SIG-M5 treated with dmso at 0.1 percent for 504 hours (cell line): ENCODE results near the gene KDM4C.
"Not testable (repeated sequence)": the region's sequence is repeated elsewhere in the genome, so short reads cannot be mapped to it uniquely, and the experiment has no call there.

Source experiments
- DNase-seq: peaks from one replicate; lab custom pipeline; 2025; ENCODE audit not compliant: unreplicated experiment; lab: John Stamatoyannopoulos, UW

Gene KDM4C

GRCh38 chr9:6764011-6764410 lies 6.2 kb downstream of the KDM4C start:
- DNase-seq: no peak

- DNase-seq: no peak
Measured at GRCh38 chr9:6764523-6764922, 6.8 kb downstream of the KDM4C start.

- DNase-seq: no peak
Measured at GRCh38 chr9:6764950-6765349, 7.2 kb downstream of the KDM4C start.

GRCh38 chr9:6765396-6765795 lies 7.6 kb downstream of the KDM4C start:
- DNase-seq: no peak

GRCh38 chr9:6766606-6767005 lies 8.8 kb downstream of the KDM4C start:
- no peak for DNase-seq

- DNase-seq: not testable (repeated sequence)
Measured at GRCh38 chr9:6768587-6768986, 10.8 kb downstream of the KDM4C start.

- DNase-seq: no peak
Measured at GRCh38 chr9:6771722-6772121, 13.9 kb downstream of the KDM4C start.

- DNase-seq: no peak
Measured at GRCh38 chr9:6777213-6777902, 19.6 kb downstream of the KDM4C start.

- no peak for DNase-seq
Measured at GRCh38 chr9:6779417-6780241, 21.9 kb downstream of the KDM4C start.

GRCh38 chr9:6780690-6781089 lies 22.9 kb downstream of the KDM4C start:
- DNase-seq: no peak

GRCh38 chr9:6781476-6781875 lies 23.7 kb downstream of the KDM4C start:
- no peak for DNase-seq

GRCh38 chr9:6782345-6782744 lies 24.6 kb downstream of the KDM4C start:
- no peak for DNase-seq

GRCh38 chr9:6782981-6783380 lies 25.2 kb downstream of the KDM4C start:
- DNase-seq: no peak

GRCh38 chr9:6783753-6784152 lies 26.0 kb downstream of the KDM4C start:
- DNase-seq: no peak

- DNase-seq: no peak
Measured at GRCh38 chr9:6785682-6786081, 27.9 kb downstream of the KDM4C start.

- DNase-seq: no peak
Measured at GRCh38 chr9:6787793-6788161, 30.0 kb downstream of the KDM4C start.

GRCh38 chr9:6788162-6789016 lies 30.6 kb downstream of the KDM4C start:
- no peak for DNase-seq

- not testable (repeated sequence) for DNase-seq
Measured at GRCh38 chr9:6789017-6789338, 31.2 kb downstream of the KDM4C start.

- no peak for DNase-seq
Measured at GRCh38 chr9:6790866-6791265, 33.1 kb downstream of the KDM4C start.

GRCh38 chr9:6793203-6793602 lies 35.4 kb downstream of the KDM4C start:
- DNase-seq: no peak

GRCh38 chr9:6794936-6795335 lies 37.2 kb downstream of the KDM4C start:
- DNase-seq: no peak

GRCh38 chr9:6802926-6803325 lies 45.2 kb downstream of the KDM4C start:
- DNase-seq: no peak
